Fibroblast of lung (primary cell): ENCODE measurements around the gene ARSG. TPM values are rescaled to one million over a fixed set of nuclear protein-coding genes. Genes with fewer than 3 reads are reported as not detected.

ENCODE experiments used
- DNase-seq, 2 donors: peaks; one replicate each; pipeline versions ENCODE4 v3.0.0 to v3.0.0-alpha.2; 2010; ENCODE audit warnings: low read depth in 2 of 2
- H2AFZ ChIP-seq: 2 replicates; pipeline ENCODE4 v1.5.1; 2012; ENCODE audit warnings: low read length, control low read depth, inconsistent platforms
- H3K27ac ChIP-seq: 2 replicates; pipeline ENCODE4 v1.5.1; 2011; ENCODE audit warnings: low read length, control low read depth; ENCODE audit not compliant: insufficient read depth
- H3K27me3 ChIP-seq: 2 replicates; pipeline ENCODE4 v1.5.1; 2011; ENCODE audit warnings: mild to moderate bottlenecking, low read length; ENCODE audit not compliant: control insufficient read depth, insufficient read depth
- H3K36me3 ChIP-seq: 2 replicates; pipeline ENCODE4 v1.5.1; 2011; ENCODE audit warnings: low read length; ENCODE audit not compliant: control insufficient read depth, insufficient read depth
- H3K4me1 ChIP-seq: 2 replicates; pipeline ENCODE4 v1.5.1; 2011; ENCODE audit warnings: low read length; ENCODE audit not compliant: control insufficient read depth, insufficient read depth; ENCODE audit errors: extremely low read depth
- H3K4me2 ChIP-seq: 2 replicates; pipeline ENCODE4 v1.5.1; 2011; ENCODE audit warnings: low read length, control low read depth; ENCODE audit not compliant: insufficient read depth; ENCODE audit errors: extremely low read depth
- H3K4me3 ChIP-seq, 4 experiments: fragments of 200-600 bp in 1 of 4; sonication (generic) in 1 of 4; replicated peaks in 1 of 4; 2 replicates each; pipeline ENCODE4 v1.5.1; 2011 to 2016; ENCODE audit warnings: low read length in 4 of 4, low read depth in 3 of 4, mild to moderate bottlenecking in 3 of 4, control low read depth in 2 of 4, inconsistent platforms in 1 of 4, mixed read lengths in 1 of 4; ENCODE audit not compliant: insufficient read depth in 1 of 4; ENCODE audit errors: control extremely low read depth in 1 of 4
- H3K79me2 ChIP-seq: 2 replicates; pipeline ENCODE4 v1.5.1; 2012; ENCODE audit warnings: mild to moderate bottlenecking, low read length, inconsistent platforms; ENCODE audit not compliant: control insufficient read depth, insufficient read depth
- H3K9ac ChIP-seq: 2 replicates; pipeline ENCODE4 v1.5.1; 2011; ENCODE audit warnings: mild to moderate bottlenecking, low read length, control low read depth; ENCODE audit not compliant: insufficient read depth
- H3K9me3 ChIP-seq: 2 replicates; pipeline ENCODE4 v1.5.1; 2012; ENCODE audit warnings: low read depth, low read length; ENCODE audit not compliant: control insufficient read depth, insufficient read depth
- H4K20me1 ChIP-seq: 2 replicates; pipeline ENCODE4 v1.5.1; 2011; ENCODE audit warnings: low read length; ENCODE audit not compliant: control insufficient read depth, insufficient read depth; ENCODE audit errors: extremely low read depth
- CTCF ChIP-seq, 2 donors: IDR thresholded peaks in 1 of 2; conservative IDR thresholded peaks in 1 of 2; 1 replicate in 1 of 2; 2 replicates in 1 of 2; pipeline ENCODE4 v1.5.1; 2011 to 2012; ENCODE audit warnings: low read length in 2 of 2, control low read depth in 1 of 2, inconsistent platforms in 1 of 2, low read depth in 1 of 2, mild to moderate bottlenecking in 1 of 2
- EZH2 ChIP-seq: IDR thresholded peaks from 2 replicates; pipeline ENCODE4 v1.5.1; 2012; ENCODE audit warnings: low read length, control low read depth, mild to moderate bottlenecking; ENCODE audit errors: missing control alignments
- polyA plus RNA-seq, 2 donors: library from polyadenylated mRNA; depleted of rRNA in 1 of 2; stranded (reverse) in 1 of 2; unstranded in 1 of 2; fragments of >200 nt; gene quantifications; 2 replicates each; pipeline ENCODE4 v1.2.1, GENCODE V29; 2011 to 2012; ENCODE audit warnings: missing spikeins in 1 of 2
- total RNA-seq: library from RNA; depleted of rRNA; stranded (reverse); fragments of >200 nt; gene quantifications from 2 replicates; pipeline ENCODE4 v1.2.1, GENCODE V29; 2014

ARSG gene
- total and polyA plus RNA-seq, 2 donors (not counting 1 experiment from before 2014, with no cell fraction given), result 3.5 to 8.1 TPM

- Histone ChIP-seq H3K36me3 (peaks cover 22% of the 10 kb centered on the region), H3K9me3 (no peaks in the 10 kb centered on the region), H3K4me1 (no peaks in the 10 kb centered on the region), H3K27me3 (no peaks in the 10 kb centered on the region), H3K4me2 (no peak overlapping the region), H2AFZ (no peak overlapping the region), H3K27ac (no peak overlapping the region), H4K20me1 (no peaks in the 10 kb centered on the region), H3K4me3 (no peak overlapping the region), H3K9ac (no peak overlapping the region), H3K79me2 (no peaks in the 10 kb centered on the region)
- no peak for TF ChIP-seq EZH2
- no peak for TF ChIP-seq CTCF (conservative IDR thresholded peaks at IDR 0.05 in 1 of 2, IDR thresholded peaks at IDR 0.05 in 1 of 2; ENCODE audit: low read depth in 1 of 2, low read length in 2 of 2)
- no peak for DNase-seq
These were observed 155.3 kb downstream of the ARSG start for GRCh38 chr17:68446626-68447041.

- DNase-seq, result no peak
- Histone ChIP-seq H3K4me2 (no peak overlapping the region), H3K79me2 (peaks cover 12% of the 10 kb centered on the region), H2AFZ (no peak overlapping the region), H3K36me3 (peaks cover 20% of the 10 kb centered on the region), H3K9me3 (no peaks in the 10 kb centered on the region), H3K9ac (no peak overlapping the region), H3K27ac (no peak overlapping the region), H3K27me3 (no peaks in the 10 kb centered on the region), H3K4me3 (no peak overlapping the region), H4K20me1 (no peaks in the 10 kb centered on the region), H3K4me1 (peaks cover 8% of the 10 kb centered on the region)
- TF ChIP-seq EZH2 (no peak), CTCF (conservative IDR thresholded peaks at IDR 0.05 in 1 of 2, IDR thresholded peaks at IDR 0.05 in 1 of 2; ENCODE audit: low read depth in 1 of 2, low read length in 2 of 2) (no peak)
These were observed 157.9 kb downstream of the ARSG start for GRCh38 chr17:68449021-68449739.

- Histone ChIP-seq H3K36me3 (peaks cover 20% of the 10 kb centered on the region), H3K79me2 (peaks cover 22% of the 10 kb centered on the region)
- TF ChIP-seq EZH2 (no peak), CTCF (conservative IDR thresholded peaks at IDR 0.05 in 1 of 2, IDR thresholded peaks at IDR 0.05 in 1 of 2; ENCODE audit: low read depth in 1 of 2, low read length in 2 of 2) (no peak)
These were observed 159.1 kb downstream of the ARSG start for GRCh38 chr17:68450391-68450790.

More at GRCh38 chr17:68450391-68450790, 159.1 kb downstream of the ARSG start:
- Histone ChIP-seq H3K27me3 (no peaks in the 10 kb centered on the region), H3K9me3 (no peaks in the 10 kb centered on the region), H3K9ac (no peak overlapping the region), H2AFZ (no peak overlapping the region), H3K27ac (no peak overlapping the region), H3K4me1 (peaks cover 12% of the 10 kb centered on the region), H3K4me3 (no peak overlapping the region), H4K20me1 (no peaks in the 10 kb centered on the region), H3K4me2 (no peak overlapping the region)
- DNase-seq, result no peak
